SK-N-MC (cell line): ENCODE data around the gene SLC26A2.

Source experiments
- EZH2 ChIP-seq: fragments of 200-600 bp; sonication (generic); IDR thresholded peaks from one replicate; pipeline ENCODE4 v1.6.1; 2017; ENCODE audit warnings: antibody characterized with exemption
- FOXP2 ChIP-seq: optimal IDR thresholded peaks from 2 replicates; pipeline ENCODE3; 2011; ENCODE audit warnings: mild to moderate bottlenecking, moderate library complexity; ENCODE audit not compliant: insufficient read depth; ENCODE audit errors: extremely low read length, control extremely low read depth
- POLR2AphosphoS5 ChIP-seq: IDR thresholded peaks from 2 replicates; pipeline ENCODE4 v1.6.1; 2012; ENCODE audit warnings: mild to moderate bottlenecking, low read depth, low read length, borderline replicate concordance

DNA sequence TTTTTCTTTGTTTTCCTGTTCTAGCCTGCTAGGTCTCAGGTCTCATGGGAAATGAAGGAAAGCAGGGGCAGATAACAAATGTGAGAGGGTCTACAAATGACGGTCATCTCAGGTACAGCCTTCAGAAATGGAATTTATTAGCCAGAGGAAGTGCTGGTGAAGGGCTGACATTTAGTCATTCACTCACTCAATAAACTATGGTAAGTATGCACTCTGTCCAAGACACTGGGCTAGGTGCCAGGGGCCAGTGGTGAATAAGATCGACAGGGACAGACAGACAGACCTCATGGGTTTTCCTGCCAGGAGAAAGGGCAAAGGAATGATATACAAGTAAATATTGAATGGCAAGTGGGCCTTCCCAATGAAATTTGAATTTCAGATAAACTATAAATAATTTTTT is 22.3 kb upstream of the SLC26A2 start:
- no peak for TF ChIP-seq POLR2AphosphoS5
- TF ChIP-seq EZH2: no peak
- TF ChIP-seq FOXP2: no peak
